Mesangial cell (primary cell): ENCODE data around the gene KANK3. TPM values are rescaled to one million over a fixed set of nuclear protein-coding genes. Genes with fewer than 3 reads are reported as not detected.

Experiments
- total RNA-seq: library from RNA; depleted of rRNA; stranded (reverse); fragments of >200 nt; gene quantifications from 2 replicates; pipeline ENCODE4 v1.2.3, GENCODE V29; 2015

The KANK3 gene
- total RNA-seq = 0.65 and 0.76 TPM in 2 replicates

DNA sequence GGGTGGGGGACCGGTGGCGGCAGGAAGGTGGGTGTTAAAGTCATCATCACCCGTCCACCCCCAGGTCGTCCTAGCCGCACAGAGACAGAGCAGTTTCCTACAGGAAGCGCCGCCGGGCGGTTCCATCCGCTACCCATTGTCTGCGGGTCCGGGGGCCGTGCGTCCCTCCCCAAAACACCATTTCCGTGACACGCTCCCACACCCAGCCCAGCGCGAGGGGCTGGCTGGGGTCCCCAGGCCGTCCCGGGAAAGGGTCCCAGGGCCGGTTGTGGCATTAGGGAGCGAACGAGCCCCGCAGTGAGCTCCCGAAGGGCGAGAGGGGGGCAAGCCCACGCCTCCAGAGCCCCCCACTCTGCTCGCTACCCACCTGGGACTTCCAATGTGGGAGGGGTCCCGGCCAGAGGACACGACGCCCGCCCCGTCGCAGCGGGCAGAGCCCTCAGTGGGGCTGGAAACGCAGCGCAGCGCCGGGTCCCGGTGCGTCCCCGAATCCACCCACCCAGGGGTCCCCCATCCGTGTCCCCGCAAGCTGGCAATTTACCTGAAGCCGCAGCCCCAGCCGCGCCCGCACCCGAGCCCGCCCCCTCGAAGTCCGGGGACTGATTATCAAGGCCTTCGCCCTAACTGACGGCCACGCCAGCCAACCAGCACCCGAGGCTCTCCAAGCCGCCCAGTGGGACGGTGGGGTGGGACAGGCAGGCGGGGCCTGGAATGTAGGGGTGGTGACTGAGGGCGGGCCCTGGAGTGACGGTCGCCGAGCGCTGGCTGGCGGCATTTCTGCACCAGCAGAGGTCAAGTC is at the start of gene KANK3:
KANK3 (minus strand) TSS at position 579 of the 799 bp plus-strand sequence. CDS start 5,434 bp downstream, outside the sequence.

DNA sequence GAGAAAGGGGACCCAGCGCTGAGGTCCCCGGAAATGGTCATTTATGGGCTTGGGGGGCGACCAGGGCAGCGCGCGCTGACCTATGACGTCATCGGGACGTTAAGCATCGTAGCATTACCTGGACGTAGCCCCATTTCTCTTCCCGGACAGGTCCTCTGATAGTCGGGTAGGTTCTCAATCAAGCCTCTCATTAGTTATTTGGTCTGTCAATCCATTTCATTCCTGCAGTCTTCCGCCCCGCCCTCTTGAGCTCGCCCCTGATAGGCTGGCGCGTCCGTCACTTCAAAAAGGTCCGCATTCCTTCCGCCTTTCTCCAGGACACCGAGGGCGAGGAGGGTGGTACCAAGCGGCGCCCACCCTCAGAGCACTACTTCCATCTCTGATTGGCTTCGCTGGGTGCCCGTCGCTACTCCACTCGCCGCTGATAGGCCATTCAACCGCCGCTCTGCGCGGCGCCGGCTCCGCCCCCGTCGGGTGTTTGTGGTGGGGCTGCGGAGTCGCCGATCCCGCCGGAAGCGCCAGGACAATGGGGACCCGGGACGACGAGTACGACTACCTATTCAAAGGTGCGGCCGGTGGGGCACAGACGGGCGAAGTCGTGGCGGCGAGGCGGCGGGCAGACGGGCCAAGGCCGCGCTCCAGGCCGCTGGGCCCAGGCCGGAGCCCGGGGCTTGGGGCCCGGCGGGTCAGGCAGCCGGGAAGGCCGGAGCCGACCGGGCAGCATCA is 47.0 kb upstream of the KANK3 start, which contains the start of gene RAB11B:
RAB11B (plus strand) TSS at position 470 of the 726 bp plus-strand sequence; CDS start at position 527, 57 bp downstream.

GRCh38 chr19:8363803-8364771 is 21.0 kb upstream of the KANK3 start, which contains the start of gene ANGPTL4:
Gene ANGPTL4, plus strand, starts transcription at chr19:8364155. Its CDS starts 167 bp downstream, at chr19:8364322.

DNA sequence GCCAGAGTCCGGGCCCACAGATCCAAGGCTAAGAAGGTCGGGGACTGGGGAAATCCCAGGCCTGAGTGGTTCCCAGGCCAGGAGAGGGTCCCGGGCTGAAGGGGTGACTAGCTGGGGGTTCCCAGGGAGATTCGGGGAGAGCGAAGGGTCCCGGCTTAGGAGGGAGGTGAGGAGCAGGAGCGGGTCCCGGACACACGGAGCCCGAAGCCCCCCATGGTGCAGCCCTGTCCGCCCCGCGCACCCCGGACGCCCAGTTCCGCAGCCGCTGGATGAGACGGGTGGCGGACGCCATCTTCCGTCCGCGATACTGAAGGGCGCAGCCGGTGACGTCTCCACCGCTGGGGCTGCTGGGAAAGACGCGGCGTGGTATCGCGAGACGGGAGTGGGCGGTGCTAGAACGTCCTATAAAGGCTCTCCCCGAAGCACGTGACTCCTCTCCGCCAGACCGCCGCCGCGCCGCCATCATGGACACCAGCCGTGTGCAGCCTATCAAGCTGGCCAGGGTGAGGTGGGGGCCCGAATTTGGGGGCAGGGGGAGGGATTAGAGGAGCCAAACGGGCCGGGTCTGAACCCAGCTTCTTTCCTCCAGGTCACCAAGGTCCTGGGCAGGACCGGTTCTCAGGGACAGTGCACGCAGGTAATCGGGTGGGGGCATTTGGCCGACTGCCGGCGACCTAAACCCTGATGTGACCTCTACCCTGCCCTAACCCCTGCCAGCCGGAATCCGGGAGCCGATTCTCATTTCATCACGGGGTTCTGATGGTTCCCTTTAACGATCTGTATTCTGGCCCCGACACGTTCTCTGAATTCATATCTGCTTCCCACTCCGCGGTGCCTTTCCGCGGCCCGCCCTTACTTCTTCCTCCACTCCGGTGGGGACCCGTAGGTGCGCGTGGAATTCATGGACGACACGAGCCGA is 21.7 kb downstream of the KANK3 start, which contains the start of the genes NDUFA7 and RPS28:
NDUFA7 (minus strand) TSS at position 309 of the 919 bp plus-strand sequence; CDS start at position 292, 17 bp downstream.
RPS28 (plus strand) TSS at position 430 of the 919 bp plus-strand sequence; CDS start at position 465, 35 bp downstream.

DNA sequence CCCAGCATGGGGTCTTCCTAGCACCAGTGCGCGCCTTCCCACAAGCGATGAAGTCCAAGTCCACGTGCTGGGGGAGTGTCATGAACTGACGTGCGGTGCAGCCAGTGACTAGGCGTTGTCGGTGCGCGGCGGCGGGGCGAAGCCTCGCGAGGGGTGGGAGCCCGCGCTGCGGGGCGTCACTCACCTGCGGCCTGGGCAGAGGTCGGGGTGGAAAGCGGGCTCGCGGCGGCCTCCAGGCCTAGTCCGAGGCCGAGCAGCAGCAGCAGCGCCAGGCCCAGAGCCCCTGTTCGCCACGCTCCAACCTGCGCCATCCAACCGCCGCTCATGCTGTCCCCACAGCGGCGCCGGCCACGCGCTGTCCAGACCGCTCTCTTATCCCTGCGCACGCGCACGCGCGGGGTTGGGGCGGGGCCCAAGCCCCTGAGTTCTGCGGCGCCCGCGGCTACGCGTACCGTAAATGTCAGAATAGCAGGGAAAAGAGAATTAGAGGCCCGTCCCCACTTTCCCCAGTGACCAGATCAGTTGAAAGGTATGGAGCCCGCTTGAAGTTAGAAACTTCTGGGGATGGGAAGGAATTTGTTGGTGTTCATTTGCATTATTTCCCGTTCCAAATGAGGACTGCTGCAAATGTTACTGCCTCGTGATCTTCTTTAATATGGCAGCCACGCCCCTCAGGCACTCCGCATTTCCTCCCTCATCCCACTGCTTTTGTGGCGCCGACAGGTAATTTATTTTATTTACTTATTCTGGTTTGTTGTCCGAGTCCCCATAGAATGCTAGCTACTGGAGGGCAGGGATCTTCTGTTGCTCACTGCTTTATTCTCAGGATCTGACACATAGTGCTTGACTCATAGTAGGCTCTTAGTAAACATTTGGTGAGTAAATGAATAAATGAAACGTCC is 34.8 kb downstream of the KANK3 start, which contains the start of gene CD320:
CD320 (minus strand) TSS at position 394 of the 902 bp plus-strand sequence; CDS start at position 326, 68 bp downstream.

Other genes with a start within 250 kb of the KANK3 start
- under 0.01 TPM in 1 of 2 replicates, not detected in the other for gene FBN3, start 193.7 kb downstream of the KANK3 start, total RNA-seq
- gene CERS4, start 133.9 kb downstream of the KANK3 start, total RNA-seq = 10.4 and 57.3 TPM in 2 replicates
- gene CD320, start 34.9 kb downstream of the KANK3 start, total RNA-seq = 70.0 and 158 TPM in 2 replicates
- gene NDUFA7, start 21.9 kb downstream of the KANK3 start, total RNA-seq = 31.1 and 63.6 TPM in 2 replicates
- gene RPS28, start 21.8 kb downstream of the KANK3 start, total RNA-seq = 361 and 456 TPM in 2 replicates
- 5.1 and 28.2 TPM in 2 replicates for gene ANGPTL4, start 20.9 kb upstream of the KANK3 start, total RNA-seq
- gene RAB11B, start 47.1 kb upstream of the KANK3 start, total RNA-seq = 60.8 and 104 TPM in 2 replicates
- 90.9 and 115 TPM in 2 replicates for gene MARCHF2, start 70.0 kb upstream of the KANK3 start, total RNA-seq
- 57.8 and 136 TPM in 2 replicates for gene HNRNPM, start 101.7 kb upstream of the KANK3 start, total RNA-seq
- not detected in 2 replicates for gene PRAM1, start 159.4 kb upstream of the KANK3 start, total RNA-seq
- gene ZNF414, start 170.9 kb upstream of the KANK3 start, total RNA-seq = 18.1 and 18.5 TPM in 2 replicates
- 0.25 TPM in 1 of 2 replicates, not detected in the other for gene MYO1F, start 234.2 kb upstream of the KANK3 start, total RNA-seq